HG03575 (cell line): ENCODE measurements around the gene TBC1D25.

Experiments
- ATAC-seq: cut with Tn5 transposase; IDR thresholded peaks from one replicate; pipeline ENCODE4 v1.9.1; 2021; ENCODE audit not compliant: unreplicated experiment, insufficient number of reproducible peaks, low FRiP score; ENCODE audit errors: extremely low read depth

The TBC1D25 gene

DNA sequence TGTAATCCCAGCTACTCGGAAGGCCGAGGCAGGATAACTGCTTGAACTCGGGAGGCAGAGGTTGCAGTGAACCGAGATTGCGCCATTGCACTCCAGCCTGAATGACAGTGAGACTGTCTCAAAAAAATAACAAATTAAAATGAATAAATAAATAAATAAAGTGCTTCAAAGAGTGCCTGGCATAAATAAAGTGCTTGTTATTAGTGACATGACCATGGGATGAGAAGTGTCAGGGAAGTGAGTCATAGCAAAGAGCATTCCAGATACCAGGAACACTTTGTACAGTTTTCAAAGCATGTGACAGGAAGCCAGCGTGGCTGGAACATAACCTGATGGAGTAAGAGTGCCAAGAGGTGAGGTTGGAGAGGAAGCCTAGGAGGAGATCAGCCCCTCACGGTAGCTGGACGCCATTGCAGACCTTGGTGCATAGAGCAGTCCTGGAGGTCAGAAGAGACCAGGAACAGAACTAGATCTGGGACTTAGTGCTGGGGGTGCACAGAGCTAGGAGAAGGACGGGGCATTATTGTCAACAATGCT is 51.8 kb downstream of the TBC1D25 start:
- no peak for ATAC-seq

GRCh38 chrX:48592971-48593370 is 53.5 kb downstream of the TBC1D25 start:
- ATAC-seq = no peak

- ATAC-seq = no peak
Measured at GRCh38 chrX:48595929-48596328, 56.4 kb downstream of the TBC1D25 start.

- no peak for ATAC-seq
Measured at GRCh38 chrX:48597353-48598264, 58.1 kb downstream of the TBC1D25 start, which contains the start of gene WDR13. Gene WDR13 (plus strand): TSS chrX:48597492. CDS start chrX:48597997, 505 bp downstream.

- ATAC-seq = no peak
Measured at GRCh38 chrX:48598614-48599013, 59.1 kb downstream of the TBC1D25 start.

GRCh38 chrX:48599341-48599740 is 59.8 kb downstream of the TBC1D25 start:
- ATAC-seq = no peak

- ATAC-seq = no peak
Measured at GRCh38 chrX:48600226-48600625, 60.7 kb downstream of the TBC1D25 start.

DNA sequence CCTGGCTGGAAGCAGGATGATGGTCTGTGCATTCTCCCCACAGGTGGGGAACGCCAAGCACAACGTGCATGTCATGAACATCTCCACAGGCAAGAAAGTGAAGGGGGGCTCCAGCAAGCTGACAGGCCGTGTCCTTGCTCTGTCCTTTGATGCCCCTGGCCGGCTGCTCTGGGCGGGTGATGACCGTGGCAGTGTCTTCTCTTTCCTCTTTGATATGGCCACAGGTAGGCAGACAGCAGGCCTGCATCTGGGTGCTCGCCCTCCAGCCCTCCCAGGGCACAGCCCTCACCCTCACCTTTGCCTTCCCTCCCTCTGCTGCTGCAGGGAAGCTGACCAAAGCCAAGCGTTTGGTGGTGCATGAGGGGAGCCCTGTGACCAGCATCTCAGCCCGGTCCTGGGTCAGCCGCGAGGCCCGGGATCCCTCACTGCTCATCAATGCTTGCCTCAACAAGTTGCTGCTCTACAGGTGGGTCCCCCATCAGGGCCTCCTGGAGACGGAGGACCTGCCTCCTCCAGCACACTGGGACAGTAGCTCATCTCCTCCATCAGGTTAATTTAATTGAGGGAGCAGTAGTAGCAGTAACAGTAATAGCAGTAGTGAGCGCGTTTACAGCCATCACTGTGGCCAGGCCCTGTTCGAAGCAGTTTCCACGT is 62.4 kb downstream of the TBC1D25 start:
- ATAC-seq = no peak

DNA sequence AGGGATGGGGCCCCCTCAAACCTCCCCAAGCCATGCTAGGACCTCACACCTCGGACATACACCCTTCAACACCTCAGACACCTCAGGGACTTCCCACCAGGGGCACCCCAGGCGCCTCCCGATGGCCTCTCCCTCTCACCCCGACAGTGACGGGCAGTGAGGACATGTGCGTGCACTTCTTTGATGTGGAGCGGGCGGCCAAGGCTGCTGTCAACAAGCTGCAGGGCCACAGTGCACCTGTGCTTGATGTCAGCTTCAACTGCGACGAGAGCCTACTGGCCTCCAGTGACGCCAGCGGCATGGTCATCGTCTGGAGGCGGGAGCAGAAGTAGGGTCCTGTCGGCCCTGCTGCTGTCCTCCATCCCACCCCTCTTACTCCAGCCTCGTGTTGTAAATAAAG is 65.2 kb downstream of the TBC1D25 start:
- ATAC-seq = no peak

DNA sequence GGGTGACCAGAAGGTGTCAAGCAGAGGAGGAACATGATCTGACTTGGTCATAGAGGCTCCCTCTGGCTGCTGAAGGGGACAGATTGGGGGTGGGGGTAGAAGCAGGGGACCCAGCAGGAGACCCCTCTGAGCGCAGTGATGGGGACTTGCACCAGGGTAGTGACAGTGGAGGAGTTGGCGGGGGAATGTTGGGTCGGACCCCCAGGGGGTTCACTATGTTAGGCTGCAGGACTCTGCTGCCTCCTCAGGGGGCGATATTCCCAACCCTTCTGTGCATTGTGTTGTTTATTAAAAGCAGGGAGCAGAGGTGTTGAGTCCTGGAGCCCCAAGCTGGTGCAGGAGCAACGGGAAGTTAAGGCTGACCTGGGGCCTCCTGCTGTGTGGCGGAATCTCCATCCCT is 66.6 kb downstream of the TBC1D25 start:
- no peak for ATAC-seq

GRCh38 chrX:48611703-48612102 is 72.2 kb downstream of the TBC1D25 start:
- no peak for ATAC-seq
